Measurements from ENCODE around the gene STAT5A. TPM values are rescaled to one million over a fixed set of nuclear protein-coding genes. Genes with fewer than 3 reads are reported as not detected.

STAT5A gene
- total RNA-seq, 1 donor from 2014 or later = 288 TPM

DNA sequence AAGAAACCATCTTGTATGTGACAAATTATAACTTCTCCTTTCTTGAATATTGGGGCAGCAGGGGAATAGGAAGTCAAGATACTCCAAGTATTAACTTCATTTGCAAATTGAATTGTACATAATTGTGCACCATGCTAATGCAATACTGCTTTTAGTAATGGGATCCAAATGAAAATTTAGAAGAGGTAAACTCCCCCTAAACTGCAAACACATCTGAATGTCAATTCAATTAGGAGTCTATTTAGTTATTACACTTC, 16.6 kb upstream of the STAT5A start:
- Mint-ChIP-seq H3K27me3 (ENCODE audit: low read depth) (no peaks in the 10 kb centered on the region), H3K9me3 (no peaks in the 10 kb centered on the region), H3K27ac (peak overlapping the region; percentile 94), H3K36me3 (ENCODE audit: low read depth) (peaks cover 63% of the 10 kb centered on the region), H3K4me1 (ENCODE audit: low read depth) (peaks cover 65% of the 10 kb centered on the region), H3K4me3 (ENCODE audit: low read depth) (peak overlapping the region; percentile 71)
- intact Hi-C loops (cut with micrococcal nuclease) = loop anchor here (1.0 to 5.0 kb wide), 3 partner anchors 23 to 404 kb away; partner anchors contain the start of gene KLHL11
- no peak for DNase-seq (ENCODE audit: low spot score)

DNA sequence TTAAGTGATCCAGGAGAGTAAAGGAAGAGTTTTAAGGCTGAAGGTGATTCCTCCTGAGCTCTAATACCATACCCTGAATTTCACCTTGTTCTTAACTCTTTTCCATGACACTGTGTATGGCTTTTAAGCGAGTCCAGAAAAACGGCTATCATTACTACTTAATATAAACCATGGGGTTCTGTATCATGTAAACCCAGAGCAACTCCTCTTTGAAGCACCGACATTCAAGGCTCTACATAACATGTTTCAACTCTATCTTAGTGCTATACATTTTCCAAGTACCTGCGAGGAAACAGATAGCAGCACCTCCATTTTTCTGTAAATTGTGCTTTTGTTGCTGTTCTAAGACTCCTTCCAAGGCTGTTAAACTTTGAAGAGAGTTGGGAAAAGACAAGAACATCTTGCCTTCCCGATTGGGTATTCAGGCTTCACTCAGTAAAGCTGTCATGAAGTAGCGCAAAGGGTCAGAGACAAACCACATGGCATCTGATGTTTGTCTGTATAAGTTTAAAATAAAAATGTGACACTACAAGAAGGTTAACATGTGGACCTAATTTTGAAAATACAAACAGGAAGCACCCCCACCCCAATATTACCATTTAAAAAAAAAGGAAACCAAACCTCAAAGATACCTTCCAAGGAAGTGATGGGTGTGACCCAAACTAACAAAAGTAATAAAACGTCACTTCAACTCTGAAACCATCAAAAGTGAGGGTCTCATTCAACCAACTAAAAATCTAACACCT, 16.0 kb upstream of the STAT5A start:
- peak overlapping the region; percentile 94 for H3K27ac Mint-ChIP-seq
- peak overlapping the region; percentile 71 for H3K4me3 Mint-ChIP-seq (ENCODE audit: low read depth)
- peaks cover 64% of the 10 kb centered on the region for H3K4me1 Mint-ChIP-seq (ENCODE audit: low read depth)
- H3K9me3 Mint-ChIP-seq = no peaks in the 10 kb centered on the region
- H3K27me3 Mint-ChIP-seq (ENCODE audit: low read depth) = no peaks in the 10 kb centered on the region
- DNase-seq (ENCODE audit: low spot score) = no peak
- intact Hi-C loops (cut with micrococcal nuclease) = loop anchor here (5.0 kb wide), 2 partner anchors 70 to 405 kb away; partner anchors contain the start of gene KLHL11
- peaks cover 62% of the 10 kb centered on the region for H3K36me3 Mint-ChIP-seq (ENCODE audit: low read depth)

DNA sequence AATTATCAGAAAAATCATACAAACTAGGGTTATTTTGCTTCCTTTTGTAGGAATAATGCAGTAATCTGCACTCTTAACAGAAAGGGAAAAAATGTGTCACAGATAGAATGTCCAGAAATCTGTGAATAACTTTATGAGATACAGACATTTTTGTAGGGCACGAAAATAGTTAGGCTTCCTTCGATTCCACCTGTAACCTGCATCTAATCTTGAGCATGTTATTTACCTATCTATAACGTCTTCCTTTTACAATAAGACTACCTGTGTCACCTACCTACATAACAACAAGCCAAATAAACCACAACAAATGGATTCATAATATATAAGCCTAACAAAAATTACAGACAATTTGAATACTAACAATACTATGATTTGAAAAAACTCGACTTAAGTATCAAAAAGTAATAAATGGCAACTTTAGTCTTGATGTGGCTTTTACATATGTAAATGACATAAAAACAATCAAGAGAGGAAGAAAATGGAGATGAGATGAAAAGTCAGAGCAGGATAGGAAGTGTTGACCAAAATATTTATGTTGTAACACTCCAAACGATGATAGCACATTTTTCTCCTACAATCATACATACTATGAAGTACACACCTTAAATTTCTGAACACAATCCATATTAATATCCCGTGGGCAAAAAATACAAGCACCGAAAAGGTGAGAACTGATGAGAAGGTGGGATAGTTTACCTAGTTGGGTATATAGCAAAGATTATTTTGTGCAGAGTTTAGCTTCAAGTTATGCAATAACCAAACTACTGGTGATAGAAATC, 14.6 kb upstream of the STAT5A start:
- no peaks in the 10 kb centered on the region for H3K27me3 Mint-ChIP-seq (ENCODE audit: low read depth)
- DNase-seq (ENCODE audit: low spot score) = no peak
- peaks cover 60% of the 10 kb centered on the region for H3K4me1 Mint-ChIP-seq (ENCODE audit: low read depth)
- intact Hi-C loops (cut with micrococcal nuclease) = loop anchor here (5.0 kb wide), 2 partner anchors 69 to 406 kb away; partner anchors contain the start of gene KLHL11
- H3K4me3 Mint-ChIP-seq (ENCODE audit: low read depth) = peak overlapping the region; percentile 94
- peak overlapping the region; percentile 86 for H3K27ac Mint-ChIP-seq
- no peaks in the 10 kb centered on the region for H3K9me3 Mint-ChIP-seq
- peaks cover 60% of the 10 kb centered on the region for H3K36me3 Mint-ChIP-seq (ENCODE audit: low read depth)

GRCh38 chr17:42274253-42274542, 14.1 kb upstream of the STAT5A start:
- peak overlapping the region; percentile 94 for H3K4me3 Mint-ChIP-seq (ENCODE audit: low read depth)
- peaks cover 58% of the 10 kb centered on the region for H3K36me3 Mint-ChIP-seq (ENCODE audit: low read depth)
- peaks cover 57% of the 10 kb centered on the region for H3K4me1 Mint-ChIP-seq (ENCODE audit: low read depth)
- intact Hi-C loops (cut with micrococcal nuclease) = loop anchor here (5.0 kb wide), 2 partner anchors 68 to 407 kb away; partner anchors contain the start of gene KLHL11
- peak overlapping the region; percentile 90 for H3K27ac Mint-ChIP-seq
- H3K27me3 Mint-ChIP-seq (ENCODE audit: low read depth) = no peaks in the 10 kb centered on the region
- DNase-seq (ENCODE audit: low spot score) = no peak
- no peaks in the 10 kb centered on the region for H3K9me3 Mint-ChIP-seq

GRCh38 chr17:42274812-42275526, 13.3 kb upstream of the STAT5A start:
- DNase-seq (ENCODE audit: low spot score) = no peak
- H3K27ac Mint-ChIP-seq = peak overlapping the region; percentile 90
- no peaks in the 10 kb centered on the region for H3K27me3 Mint-ChIP-seq (ENCODE audit: low read depth)
- H3K4me3 Mint-ChIP-seq (ENCODE audit: low read depth) = peak overlapping the region; percentile 94
- H3K9me3 Mint-ChIP-seq = no peaks in the 10 kb centered on the region
- peaks cover 49% of the 10 kb centered on the region for H3K4me1 Mint-ChIP-seq (ENCODE audit: low read depth)
- intact Hi-C loops (cut with micrococcal nuclease) = loop anchor here (5.0 kb wide), 2 partner anchors 67 to 408 kb away; partner anchors contain the start of gene KLHL11
- H3K36me3 Mint-ChIP-seq (ENCODE audit: low read depth) = peaks cover 57% of the 10 kb centered on the region

GRCh38 chr17:42275527-42276358, 12.6 kb upstream of the STAT5A start:
- Mint-ChIP-seq H3K36me3 (ENCODE audit: low read depth) (peaks cover 50% of the 10 kb centered on the region), H3K27me3 (ENCODE audit: low read depth) (no peaks in the 10 kb centered on the region), H3K4me1 (ENCODE audit: low read depth) (peaks cover 43% of the 10 kb centered on the region), H3K4me3 (ENCODE audit: low read depth) (peak overlapping the region; percentile 94), H3K9me3 (no peaks in the 10 kb centered on the region), H3K27ac (peak overlapping the region; percentile 90)
- intact Hi-C loops (cut with micrococcal nuclease) = loop anchor here (2.0 kb wide), 1 partner anchor 255 kb away; the partner anchor contains the start of gene NKIRAS2
- no peak for DNase-seq (ENCODE audit: low spot score)

DNA sequence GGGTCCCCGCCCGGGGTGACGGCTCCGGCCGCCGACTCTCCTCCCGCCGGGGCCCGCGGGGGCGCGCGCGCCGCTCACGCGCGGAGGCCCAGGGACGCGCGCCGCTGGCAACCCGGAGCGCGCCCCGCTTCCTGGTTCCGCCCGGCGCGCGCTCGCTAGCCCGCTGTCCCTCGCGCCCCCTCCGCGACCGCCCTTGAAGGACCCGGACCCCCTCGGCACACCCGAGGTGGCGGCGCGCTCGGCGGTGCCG, 12.0 kb upstream of the STAT5A start, which contains the start of gene STAT5B:
Gene STAT5B, minus strand, starts transcription at position 33 of the 250 bp plus-strand sequence. CDS start 44,264 bp downstream, outside the sequence.
- peak within 1 kb of the TSS; percentile 94 for H3K4me3 Mint-ChIP-seq (ENCODE audit: low read depth)
- peak within 1 kb of the TSS; percentile 93 for H3K27ac Mint-ChIP-seq
- intact Hi-C loops (cut with micrococcal nuclease) = loop anchor here (2.0 kb wide), 1 partner anchor 255 kb away; the partner anchor contains the start of gene NKIRAS2
- H3K4me1 Mint-ChIP-seq (ENCODE audit: low read depth) = peaks cover 39% of the 10 kb centered on the region
- no peaks in the 10 kb centered on the region for H3K9me3 Mint-ChIP-seq
- H3K36me3 Mint-ChIP-seq (ENCODE audit: low read depth) = peaks cover 45% of the 10 kb centered on the region
- peak; percentile 71 for DNase-seq (ENCODE audit: low spot score)
- H3K27me3 Mint-ChIP-seq (ENCODE audit: low read depth) = no peaks in the 10 kb centered on the region

DNA sequence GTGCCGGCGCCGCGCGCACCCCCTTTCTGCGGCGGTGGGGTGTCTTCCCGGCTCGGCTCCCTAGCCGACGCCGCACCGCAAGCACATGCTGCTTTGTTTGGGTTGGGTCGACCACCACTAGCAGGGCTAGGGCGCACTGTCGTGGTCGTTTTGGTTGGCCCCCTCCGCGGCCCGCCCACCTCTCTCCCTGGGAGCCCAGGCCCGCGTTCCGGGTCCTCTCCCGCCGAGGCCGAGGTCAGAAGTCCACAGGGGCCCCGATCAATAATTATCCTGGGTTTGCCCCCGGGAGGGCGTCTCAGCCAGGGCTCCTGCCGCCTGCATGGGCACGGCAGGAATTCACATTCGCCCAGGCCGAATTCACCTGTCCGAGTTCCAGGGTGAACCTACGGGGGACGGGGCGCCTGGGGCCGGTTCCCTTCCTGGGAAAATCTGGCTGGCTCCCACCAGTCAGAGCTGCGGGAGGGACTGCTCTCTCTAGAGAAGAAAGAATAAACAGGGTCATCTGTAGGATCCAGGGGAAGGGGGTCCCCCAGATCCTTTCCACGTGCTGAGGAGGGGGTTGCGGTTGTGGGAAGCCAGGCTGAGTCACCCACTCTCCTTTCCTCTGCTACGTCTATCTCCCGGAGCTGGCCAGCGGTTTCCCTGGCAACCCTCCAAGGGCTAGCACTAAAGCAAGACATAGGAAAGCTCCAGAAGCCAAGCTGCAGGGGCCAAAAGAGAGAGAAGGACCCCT, 11.5 kb upstream of the STAT5A start:
- no peak for DNase-seq (ENCODE audit: low spot score)
- Mint-ChIP-seq H3K27ac (peak overlapping the region; percentile 93), H3K36me3 (ENCODE audit: low read depth) (peaks cover 40% of the 10 kb centered on the region), H3K9me3 (no peaks in the 10 kb centered on the region), H3K4me1 (ENCODE audit: low read depth) (peaks cover 34% of the 10 kb centered on the region), H3K27me3 (ENCODE audit: low read depth) (no peaks in the 10 kb centered on the region), H3K4me3 (ENCODE audit: low read depth) (peak overlapping the region; percentile 86)
- intact Hi-C loops (cut with micrococcal nuclease) = loop anchor here (1.0 to 2.0 kb wide), 2 partner anchors 11 to 256 kb away; partner anchors contain the start of gene NKIRAS2

DNA sequence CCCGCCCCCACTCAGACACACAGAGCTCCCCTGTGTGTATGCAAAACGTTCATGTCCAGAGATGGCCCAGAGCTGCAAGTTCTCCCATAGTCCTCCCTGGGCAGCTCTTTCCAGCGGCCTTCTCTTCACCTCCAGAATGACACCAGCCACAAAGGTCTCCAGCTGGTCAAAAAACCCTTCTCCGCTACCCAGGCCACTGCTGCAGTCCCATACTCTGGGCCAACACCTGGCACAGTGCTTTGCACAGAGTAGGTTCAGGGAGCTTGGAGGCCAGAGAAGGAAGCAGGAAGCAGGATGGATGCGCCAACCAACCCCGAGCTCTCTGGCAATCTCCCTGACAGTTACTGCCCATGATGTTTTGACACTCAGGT, 11.0 kb upstream of the STAT5A start:
- intact Hi-C loops (cut with micrococcal nuclease) = loop anchor here (1.0 to 2.0 kb wide), 2 partner anchors 10 to 257 kb away; partner anchors contain the start of gene NKIRAS2
- H3K36me3 Mint-ChIP-seq (ENCODE audit: low read depth) = peaks cover 35% of the 10 kb centered on the region

GRCh38 chr17:42279776-42280630, 8.3 kb upstream of the STAT5A start:
- peaks cover 27% of the 10 kb centered on the region for H3K36me3 Mint-ChIP-seq (ENCODE audit: low read depth)
- intact Hi-C loops (cut with micrococcal nuclease) = no loop called here
- no peak for DNase-seq (ENCODE audit: low spot score)
- H3K4me1 Mint-ChIP-seq (ENCODE audit: low read depth) = peaks cover 14% of the 10 kb centered on the region
- no peak overlapping the region for H3K4me3 Mint-ChIP-seq (ENCODE audit: low read depth)
- no peak overlapping the region for H3K27ac Mint-ChIP-seq
- H3K27me3 Mint-ChIP-seq (ENCODE audit: low read depth) = no peaks in the 10 kb centered on the region
- H3K9me3 Mint-ChIP-seq = no peaks in the 10 kb centered on the region

More for the DNA sequence above, 11.0 kb upstream of the STAT5A start:
- H3K9me3 Mint-ChIP-seq = no peaks in the 10 kb centered on the region
- H3K4me3 Mint-ChIP-seq (ENCODE audit: low read depth) = peak overlapping the region; percentile 86
- no peak for DNase-seq (ENCODE audit: low spot score)
- H3K4me1 Mint-ChIP-seq (ENCODE audit: low read depth) = peaks cover 28% of the 10 kb centered on the region
- H3K27ac Mint-ChIP-seq = peak overlapping the region; percentile 93
- H3K27me3 Mint-ChIP-seq (ENCODE audit: low read depth) = no peaks in the 10 kb centered on the region

GRCh38 chr17:42281571-42282096, 6.7 kb upstream of the STAT5A start:
- Mint-ChIP-seq H3K4me1 (ENCODE audit: low read depth) (peaks cover 24% of the 10 kb centered on the region), H3K27me3 (ENCODE audit: low read depth) (no peaks in the 10 kb centered on the region), H3K27ac (no peak overlapping the region), H3K9me3 (no peaks in the 10 kb centered on the region), H3K36me3 (ENCODE audit: low read depth) (peaks cover 29% of the 10 kb centered on the region), H3K4me3 (ENCODE audit: low read depth) (no peak overlapping the region)
- intact Hi-C loops (cut with micrococcal nuclease) = no loop called here
- no peak for DNase-seq (ENCODE audit: low spot score)
